Measurements from ENCODE around the gene CGNL1. TPM values are rescaled to one million over a fixed set of nuclear protein-coding genes. Genes with fewer than 3 reads are reported as not detected.

The CGNL1 gene
- total RNA-seq, 2 experiments from 2014 or later: not detected

DNA sequence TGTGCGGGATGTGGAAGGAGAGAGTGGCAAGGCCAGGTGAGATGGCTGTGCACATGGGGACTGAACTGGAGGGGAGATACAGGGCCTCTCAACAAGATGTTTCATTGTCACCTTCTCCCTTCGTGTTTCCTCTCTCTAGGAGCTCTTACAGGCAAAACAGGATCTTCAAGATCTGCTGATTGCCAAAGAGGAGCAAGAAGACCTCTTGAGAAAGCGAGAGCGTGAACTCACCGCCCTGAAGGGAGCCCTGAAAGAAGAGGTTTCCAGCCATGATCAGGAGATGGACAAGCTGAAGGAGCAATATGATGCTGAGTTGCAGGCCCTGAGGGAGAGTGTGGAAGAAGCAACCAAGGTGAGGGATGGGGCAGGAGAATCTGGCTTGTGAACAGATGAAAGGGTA is 85.2 kb downstream of the CGNL1 start:
- Mint-ChIP-seq H3K4me1 (no peaks in the 10 kb centered on the region), H3K27me3 (peaks cover 6% of the 10 kb centered on the region), H3K27ac (no peak overlapping the region), H3K4me3 (no peak overlapping the region), H3K9me3 (no peaks in the 10 kb centered on the region), H3K36me3 (no peaks in the 10 kb centered on the region)
- no peak for DNase-seq

DNA sequence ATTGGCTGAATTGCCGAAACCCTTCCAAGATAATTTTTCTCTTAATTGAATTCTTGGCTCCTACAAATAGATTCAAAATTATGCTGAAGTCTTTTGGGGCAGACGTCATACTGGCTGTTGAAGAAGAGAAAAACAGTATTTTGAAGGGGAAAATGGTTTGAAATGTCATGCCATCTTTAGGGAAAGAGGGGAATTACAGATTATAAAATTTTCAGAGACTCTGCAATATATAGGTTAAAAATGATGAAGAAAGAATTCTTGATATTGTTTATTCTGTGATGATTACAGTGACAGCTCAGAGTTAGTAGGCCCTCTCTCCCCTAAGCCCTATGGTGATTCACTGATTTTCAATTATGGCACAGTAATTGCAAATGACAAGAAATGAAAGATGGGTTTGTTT is 86.1 kb downstream of the CGNL1 start:
- no peaks in the 10 kb centered on the region for H3K9me3 Mint-ChIP-seq
- no peaks in the 10 kb centered on the region for H3K4me1 Mint-ChIP-seq
- peaks cover 12% of the 10 kb centered on the region for H3K27me3 Mint-ChIP-seq
- H3K4me3 Mint-ChIP-seq: no peak overlapping the region
- DNase-seq: no peak
- no peaks in the 10 kb centered on the region for H3K36me3 Mint-ChIP-seq
- H3K27ac Mint-ChIP-seq: no peak overlapping the region

DNA sequence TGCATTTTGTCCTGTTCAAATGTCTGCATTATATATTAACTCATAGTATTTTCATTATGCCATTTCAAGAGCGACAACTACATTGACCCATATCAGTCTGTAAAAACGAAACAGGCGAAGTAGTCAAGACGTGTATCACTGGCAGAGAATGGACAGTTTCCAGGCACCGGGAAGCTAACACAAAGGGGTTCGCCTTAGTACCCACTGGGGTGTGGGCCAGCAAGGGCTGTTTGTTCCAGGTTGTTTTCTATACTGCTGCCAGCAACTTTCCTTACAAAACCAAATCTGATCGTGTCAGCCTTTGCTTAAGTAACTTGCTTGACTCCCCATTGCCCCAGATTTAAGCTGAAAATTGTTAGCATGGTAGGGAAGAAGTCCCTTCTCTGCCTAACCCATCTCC is 87.1 kb downstream of the CGNL1 start:
- no peak overlapping the region for H3K4me3 Mint-ChIP-seq
- H3K36me3 Mint-ChIP-seq: no peaks in the 10 kb centered on the region
- no peak overlapping the region for H3K27ac Mint-ChIP-seq
- H3K4me1 Mint-ChIP-seq: no peaks in the 10 kb centered on the region
- DNase-seq: no peak
- peaks cover 16% of the 10 kb centered on the region for H3K27me3 Mint-ChIP-seq
- H3K9me3 Mint-ChIP-seq: no peaks in the 10 kb centered on the region

DNA sequence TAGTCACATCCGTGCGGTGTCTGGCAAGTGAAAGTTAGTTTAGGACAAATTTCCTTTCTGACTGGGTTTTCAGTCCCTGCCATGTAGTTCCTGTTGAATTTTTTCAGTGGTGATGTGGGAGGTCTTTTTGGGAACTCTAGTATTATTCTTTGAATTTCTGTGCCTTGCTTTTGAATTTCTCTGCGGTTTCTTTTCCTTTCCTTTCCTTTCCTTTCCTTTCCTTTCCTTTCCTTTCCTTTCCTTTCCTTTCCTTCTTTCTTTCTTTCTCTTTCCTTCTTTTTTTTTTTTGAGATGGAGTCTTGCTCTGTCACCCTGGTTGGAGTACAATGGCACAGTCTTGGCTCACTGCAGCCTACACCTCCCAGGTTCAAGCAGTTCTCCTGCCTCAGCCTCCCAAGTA is 88.2 kb downstream of the CGNL1 start:
- Mint-ChIP-seq H3K27me3 (peaks cover 23% of the 10 kb centered on the region), H3K4me3 (no peak overlapping the region), H3K27ac (no peak overlapping the region), H3K4me1 (no peaks in the 10 kb centered on the region), H3K36me3 (no peaks in the 10 kb centered on the region), H3K9me3 (no peaks in the 10 kb centered on the region)
- no peak for DNase-seq

DNA sequence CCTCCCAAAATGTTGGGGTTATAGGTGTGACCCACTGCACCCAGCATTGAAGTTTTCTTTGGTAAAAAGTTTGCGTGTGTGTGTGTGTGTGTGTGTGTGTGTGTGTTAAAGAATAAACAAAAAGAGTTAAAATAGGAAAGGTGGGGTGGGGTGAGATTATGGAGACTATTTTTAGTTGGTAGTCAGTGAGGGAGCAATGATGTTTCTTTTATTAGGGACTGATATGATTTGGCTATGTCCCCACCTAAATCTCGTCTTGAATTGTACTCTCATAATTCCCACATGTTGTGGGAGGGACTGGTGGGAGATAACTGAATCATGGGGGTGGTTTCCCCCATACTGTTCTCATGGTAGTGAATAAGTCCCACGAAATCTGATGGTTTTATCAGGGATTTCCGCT is 92.2 kb downstream of the CGNL1 start:
- peaks cover 37% of the 10 kb centered on the region for H3K27me3 Mint-ChIP-seq
- DNase-seq: no peak
- H3K9me3 Mint-ChIP-seq: no peaks in the 10 kb centered on the region
- H3K27ac Mint-ChIP-seq: no peak overlapping the region
- H3K4me3 Mint-ChIP-seq: no peak overlapping the region
- H3K36me3 Mint-ChIP-seq: no peaks in the 10 kb centered on the region
- no peaks in the 10 kb centered on the region for H3K4me1 Mint-ChIP-seq

DNA sequence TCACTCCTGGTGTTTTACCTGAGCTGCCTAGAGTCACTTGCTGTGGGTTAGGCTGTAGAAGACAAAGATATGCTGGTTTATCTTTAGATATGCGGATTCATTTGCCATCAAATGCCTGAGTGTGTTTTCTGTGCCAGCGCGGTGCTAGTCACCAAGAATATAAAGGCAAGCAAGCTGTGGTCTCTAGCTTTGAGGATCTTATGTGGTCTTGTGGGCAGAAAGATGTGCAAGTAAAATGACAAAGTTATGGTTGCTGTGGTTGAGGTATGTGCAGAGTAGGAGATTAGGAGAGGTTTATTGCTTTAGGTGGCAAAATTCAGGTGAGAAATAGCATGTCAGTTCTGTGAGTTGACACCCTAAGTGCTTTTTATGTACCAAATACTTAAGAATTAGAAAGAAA is 94.2 kb downstream of the CGNL1 start:
- H3K9me3 Mint-ChIP-seq: no peaks in the 10 kb centered on the region
- H3K27ac Mint-ChIP-seq: no peak overlapping the region
- H3K36me3 Mint-ChIP-seq: no peaks in the 10 kb centered on the region
- H3K4me3 Mint-ChIP-seq: no peak overlapping the region
- no peak for DNase-seq
- H3K4me1 Mint-ChIP-seq: no peaks in the 10 kb centered on the region
- peaks cover 43% of the 10 kb centered on the region for H3K27me3 Mint-ChIP-seq

DNA sequence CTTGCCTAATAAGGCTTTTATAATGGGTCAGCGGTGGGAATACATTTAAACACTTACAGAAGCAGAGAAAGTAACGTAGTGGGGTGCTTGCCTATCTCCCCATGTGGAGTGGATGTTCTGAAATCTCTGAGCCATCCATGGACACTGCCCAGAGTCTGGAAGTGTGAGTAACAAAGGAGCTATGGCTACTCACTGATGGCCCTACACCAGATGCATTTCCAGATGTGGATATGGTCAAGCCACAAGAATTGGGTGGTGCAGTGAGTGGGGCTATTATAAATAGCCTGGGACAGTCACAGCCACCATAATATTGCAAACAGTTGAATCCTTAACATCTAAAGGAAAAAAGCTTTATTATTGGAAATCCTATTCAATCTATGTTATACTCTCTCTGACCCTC is 96.6 kb downstream of the CGNL1 start:
- no peaks in the 10 kb centered on the region for H3K36me3 Mint-ChIP-seq
- H3K27me3 Mint-ChIP-seq: peaks cover 33% of the 10 kb centered on the region
- no peaks in the 10 kb centered on the region for H3K4me1 Mint-ChIP-seq
- DNase-seq: no peak
- H3K4me3 Mint-ChIP-seq: no peak overlapping the region
- no peaks in the 10 kb centered on the region for H3K9me3 Mint-ChIP-seq
- H3K27ac Mint-ChIP-seq: no peak overlapping the region

DNA sequence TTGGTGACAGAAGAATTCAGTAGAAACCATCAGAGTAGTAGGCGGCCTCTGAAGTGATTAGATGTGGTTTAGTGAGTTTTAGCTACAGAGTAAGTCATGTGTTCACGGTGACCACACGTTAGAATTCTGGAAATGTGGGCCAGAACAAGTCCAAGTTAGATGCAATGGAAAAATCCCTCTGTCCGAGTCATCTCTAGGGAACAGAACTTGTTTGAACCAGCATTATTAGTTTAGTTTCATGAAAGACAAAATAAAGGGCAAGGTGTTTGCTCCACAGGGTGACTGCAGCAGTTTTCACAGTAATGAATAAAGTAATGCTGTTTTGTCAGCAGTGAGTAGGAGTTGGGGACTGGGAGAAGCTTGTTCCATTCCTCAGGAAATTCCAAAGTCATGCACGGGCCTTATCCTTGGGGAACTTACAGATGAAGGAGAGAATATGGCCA is 100.2 kb downstream of the CGNL1 start:
- Mint-ChIP-seq H3K27me3 (peaks cover 30% of the 10 kb centered on the region), H3K9me3 (no peaks in the 10 kb centered on the region), H3K36me3 (no peaks in the 10 kb centered on the region), H3K4me1 (no peaks in the 10 kb centered on the region), H3K27ac (no peak overlapping the region), H3K4me3 (no peak overlapping the region)
- no peak for DNase-seq

DNA sequence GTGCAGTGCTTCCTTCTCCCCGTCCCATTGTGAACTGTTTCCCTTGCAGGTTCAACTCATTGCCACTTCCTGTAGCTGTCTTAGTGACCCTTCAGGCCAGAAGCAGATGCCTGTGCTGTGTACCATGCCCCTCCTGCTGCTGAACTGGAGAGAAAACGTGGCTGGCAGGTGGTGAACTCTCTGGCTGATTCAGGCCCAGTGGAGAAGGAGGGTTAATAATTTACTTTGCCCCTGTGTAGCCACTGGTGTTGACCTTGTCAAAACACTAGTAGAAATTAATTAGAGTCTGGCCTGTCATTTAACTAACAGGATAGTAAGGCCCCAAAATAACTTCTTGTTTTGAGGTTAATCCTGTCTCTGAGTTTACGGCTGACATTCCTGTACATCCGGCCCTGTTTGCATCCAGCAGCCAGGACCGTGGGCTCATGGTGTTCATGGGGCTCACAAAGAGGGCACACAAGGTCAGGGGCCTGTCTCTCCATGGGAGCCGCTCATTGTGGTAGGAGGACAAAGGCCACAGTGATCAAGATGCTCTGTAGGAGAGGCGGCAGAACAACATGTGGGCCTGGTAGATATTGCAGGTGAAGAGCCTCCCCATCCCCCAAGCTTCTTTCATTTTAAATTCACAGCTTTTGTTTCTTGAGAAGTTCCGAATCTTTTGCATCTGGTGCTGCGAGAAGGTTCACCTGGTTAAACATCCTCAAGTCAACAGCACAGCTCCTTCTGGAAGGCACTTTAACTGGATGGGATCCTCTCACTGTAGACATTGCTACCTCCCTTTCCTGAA is 101.6 kb downstream of the CGNL1 start:
- Mint-ChIP-seq H3K4me3 (no peak overlapping the region), H3K36me3 (no peaks in the 10 kb centered on the region), H3K9me3 (no peaks in the 10 kb centered on the region), H3K4me1 (no peaks in the 10 kb centered on the region), H3K27me3 (peaks cover 25% of the 10 kb centered on the region), H3K27ac (no peak overlapping the region)
- no peak for DNase-seq

DNA sequence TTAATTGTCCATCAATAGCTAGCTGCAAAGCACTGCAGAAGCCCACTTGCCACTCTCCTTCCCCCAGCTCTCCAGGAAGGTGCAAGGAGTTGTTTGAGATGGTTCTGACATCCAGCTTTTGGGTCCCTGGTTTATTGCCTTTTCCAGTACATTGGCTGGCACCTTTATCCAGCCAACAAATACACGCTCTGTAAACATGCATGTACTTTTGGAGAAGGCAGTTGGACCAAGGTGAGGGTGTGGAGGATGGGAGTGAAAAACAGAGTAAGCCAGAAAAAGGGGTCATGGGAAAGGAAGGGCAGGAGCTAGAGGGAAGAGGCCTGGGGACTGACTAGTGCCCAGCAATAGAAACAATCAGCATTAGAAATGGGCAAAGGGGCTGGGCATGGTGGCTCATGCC is 102.7 kb downstream of the CGNL1 start:
- H3K27ac Mint-ChIP-seq: no peak overlapping the region
- no peaks in the 10 kb centered on the region for H3K4me1 Mint-ChIP-seq
- H3K27me3 Mint-ChIP-seq: peaks cover 25% of the 10 kb centered on the region
- H3K9me3 Mint-ChIP-seq: no peaks in the 10 kb centered on the region
- no peaks in the 10 kb centered on the region for H3K36me3 Mint-ChIP-seq
- no peak for DNase-seq
- H3K4me3 Mint-ChIP-seq: no peak overlapping the region

DNA sequence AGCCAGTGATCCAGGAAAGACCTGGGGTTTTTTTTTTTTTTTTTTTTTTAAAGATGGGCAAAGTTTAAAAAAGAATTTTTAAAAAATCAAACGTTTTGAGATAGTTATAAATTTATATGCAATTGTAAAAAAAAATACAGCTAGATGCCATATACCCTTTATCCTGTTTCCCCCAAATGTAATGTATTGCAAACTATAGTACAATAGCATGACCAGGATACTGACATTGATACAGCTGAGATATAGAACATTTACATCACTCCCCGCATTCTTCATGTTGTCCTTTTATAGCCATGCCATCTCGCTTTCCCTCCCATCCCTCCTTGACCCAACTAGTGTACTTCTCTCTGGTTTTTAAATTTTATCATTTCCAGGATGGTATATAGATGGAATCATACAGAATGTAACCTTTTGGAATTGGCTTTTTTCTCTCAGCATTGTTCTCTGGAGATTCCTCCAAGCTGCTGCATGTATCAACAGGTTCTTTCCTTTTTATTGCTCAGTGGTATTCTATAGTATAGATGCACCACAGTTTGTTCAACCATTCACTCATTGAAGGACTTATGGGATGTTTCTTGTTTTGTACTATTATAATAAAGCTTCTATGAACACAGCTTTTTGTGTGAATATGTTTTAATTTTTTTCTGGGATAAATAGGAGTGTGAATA is 104.9 kb downstream of the CGNL1 start:
- Mint-ChIP-seq H3K4me1 (no peaks in the 10 kb centered on the region), H3K9me3 (no peaks in the 10 kb centered on the region), H3K27ac (no peak overlapping the region), H3K4me3 (no peak overlapping the region), H3K36me3 (no peaks in the 10 kb centered on the region), H3K27me3 (peaks cover 32% of the 10 kb centered on the region)
- no peak for DNase-seq

DNA sequence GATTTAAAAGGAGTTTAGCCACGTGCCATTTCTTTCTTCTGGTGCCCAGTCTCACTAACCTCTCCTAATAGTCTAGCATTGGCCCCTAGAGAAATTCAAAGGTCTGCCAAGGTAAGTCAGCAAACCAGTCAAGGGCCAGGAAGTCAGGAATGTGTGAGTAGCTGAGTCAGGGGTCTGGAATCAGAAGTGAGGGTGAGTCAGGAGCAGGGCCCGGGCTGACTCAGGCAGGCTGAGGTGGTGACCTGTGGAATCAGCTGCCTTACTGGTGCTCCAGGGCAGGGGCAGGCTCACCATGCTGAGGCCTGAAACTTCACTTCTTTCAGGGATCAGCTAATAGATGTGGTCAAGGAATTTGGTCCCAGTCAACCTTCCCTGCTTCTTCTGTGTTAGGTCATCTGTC is 109.6 kb downstream of the CGNL1 start:
- peaks cover 42% of the 10 kb centered on the region for H3K27me3 Mint-ChIP-seq

DNA sequence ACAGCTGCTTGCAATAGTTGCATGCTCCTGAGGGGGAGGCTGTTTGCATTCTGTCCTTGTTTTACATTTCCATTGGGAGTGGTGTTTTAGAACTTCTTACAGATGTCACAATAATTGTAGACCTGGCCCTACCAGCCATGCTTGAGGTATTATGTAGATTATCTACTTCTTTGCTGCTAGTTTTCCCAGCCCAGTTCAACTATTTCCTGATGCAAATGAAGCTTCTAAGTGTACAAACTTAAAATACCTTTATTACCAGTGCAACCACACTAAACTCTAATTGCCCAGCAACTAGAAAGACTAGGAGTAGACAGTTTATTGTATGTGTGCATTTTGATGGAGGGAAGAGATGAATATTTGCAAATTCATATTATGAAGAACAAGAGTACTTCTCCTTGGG is 110.5 kb downstream of the CGNL1 start:
- no peak for DNase-seq
- Mint-ChIP-seq H3K4me3 (no peak overlapping the region), H3K9me3 (no peaks in the 10 kb centered on the region), H3K36me3 (no peaks in the 10 kb centered on the region), H3K27me3 (peaks cover 43% of the 10 kb centered on the region), H3K27ac (no peak overlapping the region), H3K4me1 (no peaks in the 10 kb centered on the region)

More for the DNA sequence above, 109.6 kb downstream of the CGNL1 start:
- DNase-seq: no peak
- Mint-ChIP-seq H3K36me3 (no peaks in the 10 kb centered on the region), H3K27ac (no peak overlapping the region), H3K4me1 (no peaks in the 10 kb centered on the region), H3K9me3 (no peaks in the 10 kb centered on the region), H3K4me3 (no peak overlapping the region)

DNA sequence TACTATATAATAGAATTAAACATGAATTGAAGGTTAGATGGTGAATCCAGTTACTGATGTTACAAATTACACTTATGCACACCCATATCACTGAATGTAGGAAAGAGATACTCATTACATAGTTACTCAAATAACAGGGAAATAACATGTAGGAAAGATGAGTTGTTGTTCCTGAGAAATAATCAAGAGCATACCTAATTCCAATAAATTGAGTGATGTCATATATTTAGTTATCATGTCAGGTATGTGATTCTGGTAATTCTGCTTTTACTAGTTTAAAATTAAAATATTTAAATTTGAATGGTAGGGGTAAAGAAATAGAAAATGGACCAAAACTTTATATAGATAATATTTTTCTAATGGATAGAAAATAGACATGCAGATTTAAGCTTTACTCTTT is 112.8 kb downstream of the CGNL1 start:
- no peaks in the 10 kb centered on the region for H3K9me3 Mint-ChIP-seq
- H3K4me1 Mint-ChIP-seq: no peaks in the 10 kb centered on the region
- no peak overlapping the region for H3K4me3 Mint-ChIP-seq
- H3K36me3 Mint-ChIP-seq: no peaks in the 10 kb centered on the region
- H3K27me3 Mint-ChIP-seq: peaks cover 43% of the 10 kb centered on the region
- H3K27ac Mint-ChIP-seq: no peak overlapping the region
- DNase-seq: no peak

DNA sequence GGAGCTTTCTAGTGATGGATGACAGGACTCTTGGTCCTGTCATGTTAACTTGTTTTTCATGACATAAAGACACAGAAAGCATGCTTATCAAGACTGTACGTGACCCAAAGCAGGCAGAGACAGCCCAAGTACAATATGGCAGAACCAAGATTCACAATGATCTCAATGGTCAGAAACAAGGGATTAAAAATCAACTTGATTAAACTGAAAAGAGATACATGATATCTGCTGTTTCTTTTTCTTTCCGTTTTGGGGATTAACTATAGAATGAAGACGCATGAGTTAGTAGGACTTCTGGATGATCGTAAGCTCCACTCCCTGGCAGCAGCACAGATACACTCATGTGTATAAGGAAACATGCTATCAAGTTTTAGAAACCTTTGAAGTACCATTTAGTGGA is 117.0 kb downstream of the CGNL1 start:
- H3K9me3 Mint-ChIP-seq: no peaks in the 10 kb centered on the region
- peaks cover 17% of the 10 kb centered on the region for H3K27me3 Mint-ChIP-seq
- no peak for DNase-seq
- H3K4me1 Mint-ChIP-seq: no peaks in the 10 kb centered on the region
- H3K27ac Mint-ChIP-seq: no peak overlapping the region
- no peaks in the 10 kb centered on the region for H3K36me3 Mint-ChIP-seq
- H3K4me3 Mint-ChIP-seq: no peak overlapping the region

DNA sequence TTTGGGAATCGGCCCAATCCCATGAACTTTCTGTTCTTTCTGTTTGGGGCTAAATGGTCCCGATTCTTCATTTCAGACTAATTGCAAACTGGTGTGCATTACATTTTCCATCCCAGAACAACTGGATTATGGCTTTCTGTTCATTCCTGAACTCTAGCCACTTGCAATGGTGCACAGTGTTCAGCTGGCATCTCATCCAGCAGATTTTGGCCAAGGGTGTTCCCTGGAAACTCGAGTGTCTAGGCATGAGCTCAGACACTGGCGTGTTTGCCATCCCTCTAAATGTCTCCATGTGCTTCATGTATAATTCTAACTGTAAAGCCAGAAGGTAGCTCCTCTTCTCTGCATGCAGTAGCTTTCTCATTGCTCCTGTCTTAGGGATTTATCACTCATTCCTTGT is 118.3 kb downstream of the CGNL1 start:
- no peaks in the 10 kb centered on the region for H3K36me3 Mint-ChIP-seq
- no peak for DNase-seq
- no peak overlapping the region for H3K4me3 Mint-ChIP-seq
- no peaks in the 10 kb centered on the region for H3K9me3 Mint-ChIP-seq
- no peak overlapping the region for H3K27ac Mint-ChIP-seq
- H3K27me3 Mint-ChIP-seq: peaks cover 12% of the 10 kb centered on the region
- no peaks in the 10 kb centered on the region for H3K4me1 Mint-ChIP-seq
